ENCODE results near the gene SARDH. TPM values are rescaled to one million over a fixed set of nuclear protein-coding genes. Genes with fewer than 3 reads are reported as not detected.

SARDH gene
- total RNA-seq, 4 donors from 2014 or later, result 0.34 to 0.88 (median 0.57) TPM; not detected in 1

- TF ChIP-seq CTCF (IDR thresholded peaks at IDR 0.05; ENCODE audit: low read depth), result no peak
Measured at GRCh38 chr9:133657120-133657661, 81.0 kb downstream of the SARDH start.

DNA sequence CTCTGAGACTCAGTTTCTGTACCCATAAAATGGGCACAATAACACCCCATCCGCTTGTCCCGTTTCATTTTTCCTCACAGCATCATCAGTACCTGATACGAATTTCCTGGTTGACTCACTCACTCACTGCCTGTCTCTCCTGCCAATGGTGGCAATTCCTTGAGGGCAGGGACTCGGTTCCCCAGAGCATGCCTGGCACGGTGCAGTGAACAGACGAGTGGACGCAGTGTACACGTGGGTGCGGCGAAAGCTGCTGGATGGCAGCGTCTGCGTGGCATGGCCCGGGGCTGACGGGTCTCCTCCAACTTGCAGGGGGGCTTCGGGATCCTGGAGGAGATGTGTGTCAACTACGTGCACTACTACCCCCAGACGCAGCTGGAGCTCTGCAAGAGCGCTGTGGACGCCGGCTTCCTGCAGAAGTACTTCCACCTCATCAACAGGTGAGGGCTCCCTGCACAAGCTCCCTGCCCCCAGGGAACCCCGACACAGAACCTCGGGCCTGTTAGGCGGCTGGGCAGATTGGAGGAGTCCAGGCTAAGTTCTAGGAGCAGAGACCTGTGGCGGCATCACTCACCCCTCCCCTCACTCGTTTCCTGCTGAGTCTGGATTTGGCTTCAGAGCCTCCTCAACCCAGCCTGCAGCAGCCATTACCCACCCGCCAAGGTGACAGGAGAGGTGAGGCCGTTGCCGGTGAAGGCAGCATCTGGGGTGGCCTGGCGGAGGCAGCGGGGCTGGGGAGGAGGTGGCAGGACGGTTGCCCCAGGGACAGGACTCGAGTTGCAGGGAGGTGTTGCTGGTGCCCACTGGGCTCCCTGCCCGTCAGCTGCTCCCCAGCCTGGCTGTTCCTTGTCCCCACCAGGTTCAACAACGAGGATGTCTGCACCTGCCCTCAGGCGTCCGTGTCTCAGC is 81.7 kb downstream of the SARDH start:
- no peak for TF ChIP-seq CTCF (IDR thresholded peaks at IDR 0.05; ENCODE audit: low read depth)

DNA sequence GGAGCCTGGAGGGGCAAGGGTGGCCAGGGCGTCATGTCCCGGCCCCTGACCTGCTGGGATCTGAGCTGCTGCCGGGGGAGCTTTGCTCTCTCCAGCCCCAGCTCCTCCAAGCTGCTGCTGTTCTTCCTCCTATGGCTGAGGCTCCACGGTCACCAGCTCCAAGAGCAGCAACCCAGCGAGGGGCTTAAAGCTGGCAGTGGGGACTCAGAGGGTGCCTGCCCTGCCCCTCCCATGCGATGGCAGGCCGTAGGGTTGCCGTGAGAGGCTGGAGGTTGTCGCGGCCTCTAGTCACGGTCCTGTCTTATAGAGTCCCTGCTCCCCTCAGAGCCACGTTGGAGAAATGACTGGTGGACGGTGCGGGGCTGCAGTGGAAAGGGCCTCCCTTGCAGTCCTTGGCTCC is 82.5 kb downstream of the SARDH start:
- no peak for TF ChIP-seq CTCF (IDR thresholded peaks at IDR 0.05; ENCODE audit: low read depth)

- no peak for TF ChIP-seq CTCF (IDR thresholded peaks at IDR 0.05; ENCODE audit: low read depth)
Measured at GRCh38 chr9:133654736-133655657, 83.2 kb downstream of the SARDH start.

DNA sequence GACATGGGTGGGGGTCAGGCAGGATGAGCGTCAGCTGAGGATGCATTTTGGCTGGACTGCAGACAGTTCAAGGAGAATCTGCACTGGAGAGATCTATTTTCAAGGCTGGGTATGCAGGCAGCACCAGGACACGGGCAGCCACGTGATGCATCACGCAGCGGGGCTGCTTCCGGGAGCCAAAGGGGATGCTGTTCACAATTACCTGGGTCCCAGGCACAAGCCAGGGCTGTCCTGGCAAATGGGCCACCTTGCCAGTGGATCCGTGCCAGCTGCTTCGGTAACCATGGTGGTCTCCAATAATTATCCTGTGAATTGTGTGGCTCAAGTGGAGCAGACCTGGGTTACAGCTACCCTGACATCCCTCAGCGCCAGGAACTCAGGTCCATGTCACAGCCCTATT is 84.5 kb downstream of the SARDH start:
- TF ChIP-seq CTCF (IDR thresholded peaks at IDR 0.05; ENCODE audit: low read depth), result no peak

DNA sequence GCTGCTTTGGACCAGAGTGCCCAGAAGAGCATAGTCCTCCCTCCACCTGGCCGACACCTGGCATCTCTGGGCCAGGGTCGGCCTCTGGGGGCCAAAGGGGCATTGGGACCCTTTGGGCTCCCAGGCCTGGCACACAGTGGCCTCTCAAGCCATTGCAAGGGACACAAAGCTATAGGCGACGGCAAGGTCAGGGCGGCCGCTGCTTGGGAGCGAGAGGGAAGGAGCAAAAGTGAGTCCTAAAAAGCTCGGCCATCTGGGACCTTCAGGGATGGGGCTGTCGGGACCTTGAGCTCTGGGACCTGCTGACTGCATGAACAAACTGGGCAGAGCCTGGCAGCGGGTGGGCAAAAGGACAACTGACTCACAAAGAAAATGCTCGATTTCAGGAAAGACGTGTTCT is 88.1 kb downstream of the SARDH start:
- TF ChIP-seq CTCF (IDR thresholded peaks at IDR 0.05; ENCODE audit: low read depth), result no peak

DNA sequence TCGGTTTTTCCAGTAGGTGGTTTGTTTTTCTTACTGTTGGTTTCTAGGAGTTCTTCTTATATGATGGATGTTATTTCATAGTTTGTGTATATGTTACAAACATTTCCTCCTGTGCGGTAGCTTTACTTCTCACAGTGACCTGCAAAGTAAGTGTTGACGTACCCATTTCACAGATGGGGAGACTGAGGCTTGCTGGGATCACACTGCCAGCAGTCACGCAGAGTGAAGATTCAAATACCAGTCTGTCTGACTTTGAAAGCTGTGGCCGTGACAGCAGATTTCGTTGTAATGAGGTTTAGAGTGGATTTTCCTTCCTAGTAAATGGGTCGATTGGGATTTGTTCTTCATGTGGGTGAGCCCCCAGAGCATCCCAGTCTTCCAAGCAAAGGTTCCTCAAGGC is 89.0 kb downstream of the SARDH start:
- no peak for TF ChIP-seq CTCF (IDR thresholded peaks at IDR 0.05; ENCODE audit: low read depth)

All from subcutaneous adipose tissue (tissue), 4 donors.